ENCODE results near the gene VAV2. TPM values are rescaled to one million over a fixed set of nuclear protein-coding genes. Genes with fewer than 3 reads are reported as not detected.

Gene VAV2
- total RNA-seq, 1 experiment from 2014 or later, result 9.7 TPM

DNA sequence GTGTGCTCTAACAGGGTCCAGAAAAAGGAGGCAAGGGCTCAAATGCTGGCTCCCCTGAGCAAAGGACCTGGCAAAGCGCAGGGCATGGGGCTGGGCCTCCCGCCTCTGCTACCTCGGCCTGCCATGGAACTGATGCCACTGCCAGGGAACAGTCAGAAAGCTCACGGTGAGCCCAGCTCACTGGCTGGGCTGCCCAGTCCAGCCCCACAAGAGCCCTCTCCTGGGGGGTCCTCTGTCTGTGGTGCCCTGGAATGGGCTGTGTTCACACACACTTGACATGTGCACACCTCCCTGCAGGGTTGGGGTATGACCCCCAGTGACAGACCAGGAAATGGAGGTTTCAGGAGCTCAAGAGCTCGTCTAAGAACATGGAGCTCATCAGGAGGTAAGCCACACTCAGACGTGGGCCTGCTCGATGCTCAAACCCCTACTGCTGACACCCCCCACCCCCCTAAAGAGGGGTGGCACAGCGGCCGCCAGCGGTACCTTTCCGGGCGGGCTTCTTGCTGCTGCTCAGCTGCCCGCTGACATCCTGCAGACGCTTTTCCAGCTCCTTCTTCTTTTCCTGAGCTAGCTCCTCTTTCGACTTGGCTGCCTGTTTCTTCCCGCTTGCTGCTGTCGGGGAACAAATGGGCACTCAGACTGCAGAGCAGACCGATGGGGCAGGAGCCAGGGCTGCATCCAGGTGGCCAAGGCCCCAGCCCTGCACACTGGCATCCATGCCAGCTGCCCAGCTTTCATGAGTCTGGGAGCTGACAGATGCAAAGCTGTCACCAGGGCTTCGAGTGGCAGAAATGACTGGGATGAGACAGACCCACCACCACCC is 42.3 kb upstream of the VAV2 start:
- H3K9me2 ChIP-seq (replicated peaks; ENCODE audit: low read length), result no peaks in the 10 kb centered on the region
- ATAC-seq, result no peak

GRCh38 chr9:134033516-134034214 is 41.5 kb upstream of the VAV2 start:
- ChIA-PET POLR2A (ENCODE audit: unreplicated experiment) (no interaction called here), CTCF (no interaction called here)
- Histone ChIP-seq H3F3A (ENCODE audit: low read length, unreplicated experiment) (no peaks in the 10 kb centered on the region), H3K4me2 (ENCODE audit: low read length) (no peak overlapping the region), H3K4me1 (ENCODE audit: insufficient read depth, low read length) (no peaks in the 10 kb centered on the region), H3K9me2 (replicated peaks; ENCODE audit: low read length) (no peaks in the 10 kb centered on the region), H3K4me3 (ENCODE audit: low read length) (no peak overlapping the region), H3K9me3 (ENCODE audit: low read length) (no peaks in the 10 kb centered on the region), H3K36me3 (ENCODE audit: low read depth, low read length) (no peaks in the 10 kb centered on the region; the same call in 1 of the 2 replicates), H3K9ac (ENCODE audit: low read length) (no peak overlapping the region), H4K20me1 (ENCODE audit: low read length) (no peaks in the 10 kb centered on the region), H3K27me3 (ENCODE audit: low read length) (no peaks in the 10 kb centered on the region), H3K27ac (ENCODE audit: low read length) (no peak overlapping the region), H2AFZ (ENCODE audit: low read length) (no peak overlapping the region), H3K79me2 (ENCODE audit: low read length) (no peaks in the 10 kb centered on the region)
- no TSS peak for BruUV-seq (replicated peaks)
- intact Hi-C loops (cut with micrococcal nuclease), result no loop called here
- TF ChIP-seq EZH2 (IDR thresholded peaks at IDR 0.05; ENCODE audit: low read length, unreplicated experiment) (no peak), EZH2phosphoT487 (IDR thresholded peaks at IDR 0.05; ENCODE audit: borderline replicate concordance, low read length) (no peak), CTCF (conservative IDR thresholded peaks at IDR 0.05; ENCODE audit: low read depth, low read length) (no peak)
- no peak for ATAC-seq
- DNase-seq, result no peak

More for the DNA sequence above, 42.3 kb upstream of the VAV2 start:
- no peaks in the 10 kb centered on the region for H3K27me3 ChIP-seq (ENCODE audit: low read length)
- ChIA-PET CTCF (no interaction called here), POLR2A (ENCODE audit: unreplicated experiment) (no interaction called here)
- H3F3A ChIP-seq (ENCODE audit: low read length, unreplicated experiment), result no peaks in the 10 kb centered on the region
- intact Hi-C loops (cut with micrococcal nuclease), result no loop called here
- no peaks in the 10 kb centered on the region; the same call in 1 of the 2 replicates for H3K36me3 ChIP-seq (ENCODE audit: low read depth, low read length)
- BruUV-seq (replicated peaks), result no TSS peak
- H3K4me1 ChIP-seq (ENCODE audit: insufficient read depth, low read length), result no peaks in the 10 kb centered on the region
- no peak for DNase-seq
- H3K27ac ChIP-seq (ENCODE audit: low read length), result no peak overlapping the region
- no peak overlapping the region for H3K9ac ChIP-seq (ENCODE audit: low read length)
- no peak for TF ChIP-seq EZH2phosphoT487 (IDR thresholded peaks at IDR 0.05; ENCODE audit: borderline replicate concordance, low read length)
- TF ChIP-seq EZH2 (IDR thresholded peaks at IDR 0.05; ENCODE audit: low read length, unreplicated experiment), result no peak
- TF ChIP-seq CTCF (conservative IDR thresholded peaks at IDR 0.05; ENCODE audit: low read depth, low read length), result no peak
- no peaks in the 10 kb centered on the region for H3K79me2 ChIP-seq (ENCODE audit: low read length)
- H2AFZ ChIP-seq (ENCODE audit: low read length), result no peak overlapping the region
- H3K4me2 ChIP-seq (ENCODE audit: low read length), result no peak overlapping the region
- no peaks in the 10 kb centered on the region for H4K20me1 ChIP-seq (ENCODE audit: low read length)
- no peak overlapping the region for H3K4me3 ChIP-seq (ENCODE audit: low read length)
- no peaks in the 10 kb centered on the region for H3K9me3 ChIP-seq (ENCODE audit: low read length)
